Stimulated activated CD4-positive, alpha-beta T cell treated with anti-CD3 and anti-CD28 coated beads, Interleukin-1b, Interleukin-23, amount 100 ng/mL, for 24 hours (primary cell): Measurements from ENCODE around the gene MTAP.

Experiments
- DNase-seq, 4 experiments: peaks; one replicate each; pipeline ENCODE4 v3.0.0-alpha.2; 2020; ENCODE audit warnings: low read depth in 4 of 4, low spot score in 1 of 4

The MTAP gene

DNA sequence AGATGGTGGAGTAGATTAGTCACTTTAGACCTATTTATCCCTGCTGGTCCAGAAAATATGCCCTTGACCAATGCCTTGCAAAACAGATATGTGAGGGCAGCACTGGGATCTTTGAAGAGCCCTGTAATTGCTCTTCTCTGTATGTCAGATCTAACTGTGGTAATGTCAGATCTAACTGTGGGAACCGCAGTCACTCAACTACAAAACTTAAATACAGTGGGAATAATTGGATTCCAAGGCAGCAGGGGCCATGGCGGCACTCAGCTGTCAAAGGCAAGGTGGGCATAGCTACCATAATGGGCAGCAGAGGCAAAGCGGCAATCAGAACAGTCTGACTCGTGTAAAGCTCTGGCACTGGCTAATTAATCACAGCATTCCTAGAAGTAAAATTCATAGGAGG is 46.2 kb downstream of the MTAP start:
- no peak for DNase-seq

DNA sequence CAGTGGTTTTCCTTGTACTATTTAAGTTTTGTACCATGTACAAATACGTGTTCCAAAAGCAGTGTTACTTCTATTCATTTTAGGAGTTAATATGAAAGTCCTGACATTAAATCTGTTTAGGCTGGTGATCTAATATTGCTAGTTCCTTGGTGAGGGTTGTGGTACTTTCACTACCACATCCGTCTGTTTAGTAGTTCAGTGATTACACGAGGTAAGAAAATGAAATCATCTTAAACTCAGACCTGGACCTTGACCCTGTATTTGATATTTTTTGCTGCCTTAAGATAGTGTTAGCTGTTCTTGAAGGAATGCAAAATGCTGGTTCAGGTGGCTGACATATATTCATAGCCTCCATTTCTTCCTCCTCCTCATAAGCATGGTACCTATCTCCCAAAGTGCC is 50.3 kb downstream of the MTAP start:
- DNase-seq: no peak

DNA sequence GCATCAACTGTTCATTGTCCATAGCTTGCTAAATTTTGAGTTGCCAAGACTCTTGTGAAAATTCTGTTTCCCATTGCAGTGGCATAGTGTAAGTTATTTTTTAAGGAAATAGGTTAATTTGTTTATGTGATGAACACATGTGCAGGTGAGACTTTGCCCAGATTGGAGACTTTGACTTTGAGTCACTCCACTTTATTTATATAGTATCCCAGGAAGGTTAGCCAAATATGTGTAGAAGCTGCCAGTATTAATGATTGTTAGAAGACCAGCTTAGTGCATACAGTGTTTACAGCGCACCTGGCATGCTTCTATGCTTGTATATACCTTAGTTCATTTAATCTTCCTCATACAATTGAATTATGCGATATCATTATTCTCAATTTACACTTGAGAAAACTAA is 51.0 kb downstream of the MTAP start:
- no peak for DNase-seq

DNA sequence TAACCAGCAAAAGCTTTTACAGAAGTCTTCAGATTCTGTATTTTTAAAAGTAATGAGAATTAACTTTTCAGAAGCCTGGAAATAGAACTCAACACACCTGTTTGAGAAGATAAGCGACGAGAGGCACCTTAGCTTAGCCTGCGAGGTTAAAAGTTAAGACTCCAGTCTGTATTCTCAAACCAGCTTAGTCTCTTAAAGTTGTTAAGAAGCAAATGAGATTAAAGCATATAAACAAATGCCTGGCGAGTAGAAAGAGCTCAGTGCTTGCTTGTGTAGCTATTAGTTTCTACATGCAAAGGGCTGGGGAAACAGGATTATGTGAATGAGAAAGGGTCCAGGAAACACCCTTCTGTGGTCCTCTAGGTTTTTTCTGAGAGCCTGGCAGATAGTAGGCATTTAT is 51.7 kb downstream of the MTAP start:
- DNase-seq: no peak

DNA sequence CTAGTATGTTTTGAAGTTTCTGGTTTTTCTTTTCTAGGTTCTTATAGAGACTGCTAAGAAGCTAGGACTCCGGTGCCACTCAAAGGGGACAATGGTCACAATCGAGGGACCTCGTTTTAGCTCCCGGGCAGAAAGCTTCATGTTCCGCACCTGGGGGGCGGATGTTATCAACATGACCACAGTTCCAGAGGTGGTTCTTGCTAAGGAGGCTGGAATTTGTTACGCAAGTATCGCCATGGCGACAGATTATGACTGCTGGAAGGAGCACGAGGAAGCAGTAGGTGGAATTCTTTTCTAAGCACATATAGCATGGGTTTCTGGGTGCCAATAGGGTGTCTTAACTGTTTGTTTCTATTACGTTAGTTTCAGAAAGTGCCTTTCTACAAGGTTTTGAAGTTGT is 52.2 kb downstream of the MTAP start:
- no peak for DNase-seq

DNA sequence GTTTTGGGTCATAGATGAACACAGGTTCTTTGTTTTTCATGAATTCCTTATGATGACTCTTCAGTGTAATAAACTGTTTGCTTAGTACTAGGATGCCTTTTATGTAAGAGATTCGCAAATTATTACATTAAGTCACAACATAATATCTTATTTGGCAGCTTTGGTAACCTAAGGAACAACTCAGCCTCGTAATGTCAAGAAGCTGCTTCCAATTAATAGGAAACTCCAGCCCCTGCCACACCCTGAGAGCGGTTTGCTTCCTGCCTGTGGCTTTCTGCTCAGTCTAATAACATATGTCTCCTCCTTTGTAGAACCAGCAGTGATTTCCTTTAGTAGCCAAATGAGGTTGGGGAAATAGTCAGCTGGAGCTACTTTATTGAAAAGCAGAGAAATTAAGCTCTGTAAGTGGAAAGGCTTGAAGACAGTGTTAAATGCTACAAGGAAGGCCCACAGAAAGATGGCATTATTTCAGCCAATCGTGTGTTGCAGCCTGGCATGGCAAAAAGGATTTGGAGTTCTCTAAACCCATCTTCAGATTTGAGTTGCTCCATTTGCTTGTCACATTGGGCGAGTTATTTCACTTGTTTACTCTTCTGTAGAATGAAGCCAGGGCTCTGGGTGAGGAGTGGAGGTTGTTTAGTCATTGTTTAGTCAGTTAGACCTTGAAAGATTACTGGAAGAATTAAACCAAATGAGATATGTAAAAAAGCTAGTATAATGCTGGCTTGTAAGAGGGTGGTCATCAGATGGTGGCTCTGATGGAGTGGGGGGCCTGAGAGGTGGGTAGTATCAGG is 54.1 kb downstream of the MTAP start:
- no peak for DNase-seq

DNA sequence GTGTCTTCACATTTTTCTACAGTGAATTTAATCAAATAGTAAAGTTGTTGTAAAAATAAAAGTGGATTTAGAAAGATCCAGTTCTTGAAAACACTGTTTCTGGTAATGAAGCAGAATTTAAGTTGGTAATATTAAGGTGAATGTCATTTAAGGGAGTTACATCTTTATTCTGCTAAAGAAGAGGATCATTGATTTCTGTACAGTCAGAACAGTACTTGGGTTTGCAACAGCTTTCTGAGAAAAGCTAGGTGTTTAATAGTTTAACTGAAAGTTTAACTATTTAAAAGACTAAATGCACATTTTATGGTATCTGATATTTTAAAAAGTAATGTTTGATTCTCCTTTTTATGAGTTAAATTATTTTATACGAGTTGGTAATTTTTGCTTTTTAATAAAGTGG is 60.4 kb downstream of the MTAP start:
- DNase-seq: no peak

DNA sequence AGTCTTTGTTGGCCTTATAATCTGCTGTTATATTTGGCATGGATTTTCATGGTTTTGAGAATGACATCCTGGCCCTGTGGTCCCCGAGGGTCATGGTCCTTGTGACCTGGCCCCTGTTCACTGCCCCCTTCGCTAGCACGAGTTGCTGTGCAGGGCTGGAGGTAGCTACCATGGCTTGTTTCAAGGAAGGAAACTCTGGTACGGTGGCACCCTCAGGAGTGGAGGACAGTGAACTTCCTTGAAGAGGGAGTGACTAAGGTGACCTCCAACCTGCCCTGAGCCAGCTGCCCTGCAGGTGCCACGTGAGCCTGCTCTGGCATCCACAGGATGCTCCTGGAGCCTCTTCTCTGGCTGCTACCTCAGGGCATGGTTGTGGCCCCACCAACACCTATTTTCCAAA is 62.1 kb downstream of the MTAP start:
- no peak for DNase-seq

DNA sequence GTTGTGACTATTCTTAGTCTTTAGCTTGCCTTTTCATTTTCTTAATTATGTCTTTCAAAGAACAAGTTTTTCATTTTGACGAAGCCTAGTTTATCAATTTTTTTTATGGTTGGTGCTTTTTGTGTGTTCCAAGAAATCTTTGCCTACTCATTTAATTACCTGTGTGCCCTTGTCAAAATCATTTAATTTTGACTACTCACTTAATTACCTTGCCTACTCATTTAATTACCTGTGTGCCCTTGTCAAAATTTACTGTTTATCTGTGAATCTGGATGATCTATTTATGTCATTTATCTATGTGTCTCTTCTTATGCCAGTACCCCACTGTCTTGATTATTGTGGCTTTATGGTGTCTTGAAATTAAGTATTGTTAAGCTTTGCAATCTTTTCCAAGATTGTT is 63.9 kb downstream of the MTAP start:
- no peak for DNase-seq

DNA sequence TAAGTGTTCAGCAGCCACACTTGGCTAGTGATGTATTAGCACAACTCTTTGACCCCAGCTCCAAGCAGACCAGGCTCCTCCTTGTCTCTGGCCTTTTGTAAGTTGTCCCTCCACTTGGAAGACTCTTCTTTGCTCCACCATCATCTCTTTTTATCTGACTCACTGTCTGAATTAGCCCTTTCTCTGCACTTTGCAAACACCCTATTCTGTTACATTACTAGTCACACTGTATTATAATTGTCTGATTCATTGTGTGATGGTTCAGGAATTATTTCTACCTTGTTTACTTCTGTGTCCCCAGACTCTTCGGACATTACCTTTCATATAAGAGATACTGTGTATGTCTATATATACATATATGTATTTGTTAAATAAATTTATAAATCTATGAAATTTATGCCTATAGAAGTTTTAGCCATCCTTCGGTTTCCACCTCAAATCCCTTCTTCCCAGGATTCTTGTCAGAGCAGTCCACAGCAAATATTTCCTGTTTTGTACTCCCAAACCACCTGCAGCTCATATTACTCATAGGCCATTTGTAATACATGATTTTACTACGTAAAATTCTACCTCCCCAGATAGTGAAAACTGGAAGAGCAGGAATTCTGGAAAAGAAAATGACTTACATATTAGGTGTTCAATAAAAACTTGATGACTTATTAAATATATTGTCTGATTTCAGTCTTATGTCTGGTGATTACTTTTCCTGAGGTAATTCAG is 69.0 kb downstream of the MTAP start:
- no peak for DNase-seq

DNA sequence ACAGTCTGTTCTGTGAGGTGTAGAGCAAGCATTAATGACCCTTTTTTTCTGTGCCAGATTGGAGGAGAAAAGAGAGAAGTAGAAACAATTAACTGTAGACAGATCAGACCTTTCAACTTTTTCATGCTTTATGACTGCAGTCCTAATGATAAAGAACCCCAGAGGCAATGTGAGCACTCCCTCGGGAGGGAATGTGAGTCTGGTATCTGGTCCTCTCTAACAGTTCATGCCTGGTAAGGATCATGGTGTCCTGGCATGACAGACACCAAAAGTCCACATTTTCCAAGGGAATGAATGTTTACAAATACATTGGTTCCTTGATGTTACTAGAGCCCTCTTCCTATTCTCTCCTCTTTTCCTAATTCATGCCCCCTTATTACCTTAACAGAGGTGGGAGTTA is 70.3 kb downstream of the MTAP start:
- no peak for DNase-seq

DNA sequence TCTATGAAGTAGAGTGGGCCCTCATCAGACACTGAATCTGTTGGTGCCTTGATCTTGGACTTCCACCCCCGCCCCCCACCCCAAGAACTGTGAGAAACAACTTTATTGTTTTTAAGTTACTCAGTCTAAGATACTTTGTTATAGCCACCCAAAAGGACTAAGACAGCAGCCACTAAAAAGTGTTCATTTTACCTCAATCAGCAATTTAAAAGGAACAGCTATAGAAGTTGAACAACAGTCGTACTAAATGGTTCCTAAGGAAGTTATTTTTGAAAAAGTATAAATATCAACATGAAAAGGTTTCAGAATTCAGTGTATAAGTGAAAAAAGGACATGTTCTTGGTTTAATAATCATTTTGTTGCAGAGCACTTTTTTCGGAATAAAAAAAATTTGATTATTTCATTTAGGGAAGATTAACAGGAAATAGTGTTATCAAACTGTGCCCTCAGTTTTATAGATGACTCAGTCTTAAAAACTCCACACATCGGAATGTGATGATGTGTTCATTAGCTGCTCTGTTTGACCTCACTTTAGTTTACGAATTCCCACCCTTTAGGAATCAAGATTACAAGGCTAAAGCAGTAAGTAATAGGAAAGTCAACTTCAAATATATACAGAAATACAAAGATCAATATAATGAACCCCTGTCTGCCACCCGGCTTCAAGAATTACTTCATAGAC is 71.2 kb downstream of the MTAP start:
- DNase-seq: no peak

DNA sequence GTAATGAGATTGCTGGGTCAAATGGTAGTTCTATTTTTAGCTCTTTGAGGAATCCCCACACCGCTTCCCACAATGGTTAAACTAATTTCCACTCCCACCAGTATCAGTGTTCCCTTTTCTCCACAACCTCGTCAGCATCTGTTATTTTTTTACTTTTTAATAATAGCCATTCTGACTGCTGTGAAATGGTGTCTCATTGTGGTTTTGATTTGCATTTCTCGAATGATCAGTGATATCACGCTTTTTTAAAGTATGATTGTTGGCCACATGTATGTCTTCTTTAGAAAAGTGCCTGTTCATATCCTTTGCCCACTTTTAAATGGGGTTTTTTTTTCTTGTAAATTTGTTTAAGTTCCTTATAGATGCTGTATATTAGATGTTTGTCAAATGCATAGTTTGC is 73.5 kb downstream of the MTAP start:
- no peak for DNase-seq

DNA sequence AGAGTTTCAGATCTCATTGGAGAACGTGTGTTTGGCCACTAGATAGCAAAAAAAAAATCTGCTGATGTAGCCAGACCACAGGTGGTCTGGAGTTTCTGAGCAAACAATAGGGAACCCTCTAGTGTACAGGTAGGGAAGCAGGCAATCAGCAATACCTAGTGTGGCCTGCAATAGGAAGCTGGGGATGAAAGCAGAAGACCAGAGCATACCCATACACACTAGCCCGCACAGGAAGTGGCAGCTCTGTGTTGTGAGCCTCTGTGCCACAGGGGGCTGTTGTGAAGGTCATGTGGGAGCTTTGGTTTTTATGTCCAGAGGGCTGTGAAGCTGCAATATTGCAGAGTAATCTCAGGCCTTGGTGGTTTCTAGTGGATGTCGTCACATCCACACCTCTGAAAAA is 81.2 kb downstream of the MTAP start:
- no peak for DNase-seq

DNA sequence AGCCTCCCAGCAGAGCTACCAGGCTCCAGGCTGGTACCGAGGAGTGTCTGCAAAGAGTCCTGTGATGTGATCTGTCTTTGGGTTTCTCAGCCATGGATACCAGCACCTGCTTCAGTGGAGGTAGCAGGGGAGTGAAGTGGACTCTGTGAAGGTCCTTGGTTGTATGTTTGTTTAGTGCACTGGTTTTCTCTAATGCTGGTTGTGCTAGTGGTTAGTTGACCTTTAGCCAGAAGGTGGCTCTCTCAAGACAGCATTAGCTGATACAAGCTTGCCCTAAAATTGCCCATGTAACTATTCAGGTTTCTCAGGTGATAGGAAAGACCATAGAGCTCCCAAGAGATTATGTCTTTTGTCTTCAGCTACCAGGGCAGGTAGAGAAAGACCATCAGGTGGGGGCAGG is 87.2 kb downstream of the MTAP start:
- DNase-seq: no peak

DNA sequence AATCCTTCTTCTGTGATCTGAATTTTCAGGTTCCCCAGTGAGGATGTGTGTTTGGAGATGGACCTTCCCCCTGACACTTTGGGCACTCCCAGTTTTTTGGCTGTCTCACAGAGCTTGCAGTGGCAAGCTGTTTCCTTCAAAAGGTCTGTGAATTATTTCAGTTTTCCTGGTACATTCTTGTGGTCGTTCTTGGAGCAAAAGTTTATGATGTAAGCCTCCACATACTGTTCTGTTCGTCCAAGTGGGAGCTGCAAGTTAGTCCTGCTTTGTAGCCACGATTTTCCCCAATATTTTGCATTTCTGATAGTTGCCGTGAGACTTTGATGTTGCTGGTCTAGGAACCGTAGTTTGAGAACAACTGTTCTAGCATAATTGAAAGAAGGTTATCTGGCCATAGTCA is 88.3 kb downstream of the MTAP start:
- no peak for DNase-seq

DNA sequence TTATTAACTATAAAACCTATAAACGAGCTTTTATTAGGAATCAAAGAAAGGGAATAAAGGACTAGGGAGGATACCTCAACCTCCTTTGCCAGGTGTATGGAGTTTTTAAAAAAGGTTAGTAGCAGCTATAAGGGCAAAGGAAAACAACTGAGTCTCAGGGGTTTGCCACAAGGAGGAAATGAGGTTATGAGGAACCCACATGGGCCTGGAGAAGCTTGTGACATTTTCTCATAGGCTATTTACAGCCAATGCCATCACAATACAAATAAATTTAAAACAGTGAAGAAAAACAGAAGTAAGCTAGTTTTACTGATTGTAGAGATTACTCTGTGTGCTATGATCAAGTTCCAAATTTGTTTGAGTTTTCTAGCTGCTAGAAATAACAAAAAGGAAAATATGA is 99.1 kb downstream of the MTAP start:
- DNase-seq: no peak

DNA sequence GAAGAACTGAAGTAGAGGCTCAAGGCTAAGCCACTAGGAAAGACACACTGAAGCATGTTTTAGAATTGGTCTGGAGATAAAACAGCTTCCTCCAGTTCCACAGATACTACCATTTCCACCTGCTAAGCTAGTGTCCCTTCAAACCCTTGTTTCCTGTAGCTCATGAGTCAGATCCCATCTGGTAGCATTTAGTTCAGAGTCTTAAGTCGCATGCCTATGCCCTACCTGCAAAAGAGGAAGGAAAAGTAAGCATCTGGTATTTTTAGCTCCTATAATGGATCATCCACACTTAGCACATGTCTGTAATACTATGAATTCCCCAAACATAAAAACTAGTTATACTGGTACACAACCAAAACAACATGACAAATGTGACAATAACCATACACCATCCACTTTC is 99.7 kb downstream of the MTAP start:
- no peak for DNase-seq

DNA sequence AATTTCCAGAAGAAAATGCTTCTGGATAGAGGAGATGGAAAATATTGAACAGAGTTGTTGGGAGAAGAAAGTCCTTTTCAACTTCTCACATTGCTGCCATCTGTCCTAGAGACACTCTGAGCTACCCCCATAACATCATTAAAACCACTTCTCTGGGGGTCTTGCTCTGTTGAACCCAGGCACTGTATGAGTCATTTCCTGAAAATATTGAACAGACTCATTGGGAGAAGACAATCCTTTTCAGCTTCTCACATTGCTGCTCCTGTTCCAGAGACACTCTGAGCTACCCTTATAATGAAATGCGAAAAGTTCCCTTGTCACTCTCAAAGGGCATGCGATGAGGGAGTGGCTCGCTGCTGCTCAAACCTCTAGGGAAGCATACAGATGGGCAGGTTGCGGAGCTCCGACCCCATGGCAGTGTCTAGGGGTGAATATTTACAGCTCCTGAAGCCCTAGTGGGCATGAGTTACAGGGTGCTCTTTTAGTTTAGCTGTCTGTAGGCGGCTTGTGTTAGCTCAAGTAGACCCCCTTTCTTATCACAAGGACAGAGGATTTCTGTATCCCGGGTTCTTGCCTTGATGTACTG is 101.0 kb downstream of the MTAP start:
- no peak for DNase-seq

DNA sequence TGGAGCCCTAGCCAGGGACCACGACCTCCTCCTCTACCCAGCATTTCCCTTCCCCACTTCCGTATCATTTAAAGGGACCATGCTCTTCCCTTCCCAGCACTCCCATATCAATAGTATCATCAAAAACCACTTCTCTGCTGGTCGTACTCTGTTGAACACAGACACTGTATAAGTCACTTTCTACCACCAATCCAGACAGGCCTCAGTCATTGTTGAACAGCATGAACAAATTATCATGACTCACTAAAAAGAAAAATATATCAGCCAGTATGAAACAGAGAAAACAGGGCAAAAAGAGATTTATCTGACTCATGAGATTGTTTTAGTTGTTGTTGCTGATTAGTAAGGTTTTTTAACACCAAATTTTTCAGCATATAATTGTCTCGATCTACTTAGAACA is 101.9 kb downstream of the MTAP start:
- DNase-seq: no peak

DNA sequence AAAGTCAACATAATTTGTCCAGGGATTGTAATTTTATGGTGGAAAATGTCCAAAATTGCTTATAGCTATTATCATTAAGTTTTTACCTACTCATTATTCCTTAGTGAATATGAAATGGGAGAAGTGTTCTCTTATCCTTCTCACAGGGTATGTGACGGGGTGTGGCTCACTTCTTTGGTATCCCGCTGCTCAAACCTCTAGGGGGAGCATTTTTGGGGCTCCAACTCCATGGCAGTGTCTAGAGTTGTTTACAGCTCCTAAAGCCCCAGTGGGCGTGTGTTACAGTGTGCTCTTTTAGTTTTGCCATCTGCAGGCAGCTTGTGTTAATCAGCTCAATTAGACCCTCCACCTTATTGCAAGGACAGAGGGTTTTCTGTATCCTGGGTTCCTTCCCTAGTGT is 102.3 kb downstream of the MTAP start:
- no peak for DNase-seq

DNA sequence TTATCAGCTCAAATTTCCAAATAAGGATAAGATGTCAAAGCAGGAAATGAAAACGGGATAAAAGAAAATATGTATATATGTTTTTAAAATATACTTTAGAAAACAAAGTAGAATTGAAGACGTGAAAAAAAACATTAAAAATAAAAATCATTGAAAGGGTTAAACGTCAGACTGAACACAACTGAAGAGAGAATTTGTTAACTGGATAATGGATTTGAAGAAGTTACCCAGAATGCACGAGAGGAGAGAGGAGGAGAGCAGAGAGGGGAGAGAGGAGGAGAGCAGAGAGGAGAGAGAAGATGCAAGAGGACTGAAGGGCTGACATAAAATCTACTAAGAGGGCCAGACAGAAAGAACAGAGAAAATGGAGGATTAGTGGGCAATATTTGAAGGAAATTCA is 103.8 kb downstream of the MTAP start:
- no peak for DNase-seq
